ENCODE measurements around the gene FANCM.

The FANCM gene, protein sequence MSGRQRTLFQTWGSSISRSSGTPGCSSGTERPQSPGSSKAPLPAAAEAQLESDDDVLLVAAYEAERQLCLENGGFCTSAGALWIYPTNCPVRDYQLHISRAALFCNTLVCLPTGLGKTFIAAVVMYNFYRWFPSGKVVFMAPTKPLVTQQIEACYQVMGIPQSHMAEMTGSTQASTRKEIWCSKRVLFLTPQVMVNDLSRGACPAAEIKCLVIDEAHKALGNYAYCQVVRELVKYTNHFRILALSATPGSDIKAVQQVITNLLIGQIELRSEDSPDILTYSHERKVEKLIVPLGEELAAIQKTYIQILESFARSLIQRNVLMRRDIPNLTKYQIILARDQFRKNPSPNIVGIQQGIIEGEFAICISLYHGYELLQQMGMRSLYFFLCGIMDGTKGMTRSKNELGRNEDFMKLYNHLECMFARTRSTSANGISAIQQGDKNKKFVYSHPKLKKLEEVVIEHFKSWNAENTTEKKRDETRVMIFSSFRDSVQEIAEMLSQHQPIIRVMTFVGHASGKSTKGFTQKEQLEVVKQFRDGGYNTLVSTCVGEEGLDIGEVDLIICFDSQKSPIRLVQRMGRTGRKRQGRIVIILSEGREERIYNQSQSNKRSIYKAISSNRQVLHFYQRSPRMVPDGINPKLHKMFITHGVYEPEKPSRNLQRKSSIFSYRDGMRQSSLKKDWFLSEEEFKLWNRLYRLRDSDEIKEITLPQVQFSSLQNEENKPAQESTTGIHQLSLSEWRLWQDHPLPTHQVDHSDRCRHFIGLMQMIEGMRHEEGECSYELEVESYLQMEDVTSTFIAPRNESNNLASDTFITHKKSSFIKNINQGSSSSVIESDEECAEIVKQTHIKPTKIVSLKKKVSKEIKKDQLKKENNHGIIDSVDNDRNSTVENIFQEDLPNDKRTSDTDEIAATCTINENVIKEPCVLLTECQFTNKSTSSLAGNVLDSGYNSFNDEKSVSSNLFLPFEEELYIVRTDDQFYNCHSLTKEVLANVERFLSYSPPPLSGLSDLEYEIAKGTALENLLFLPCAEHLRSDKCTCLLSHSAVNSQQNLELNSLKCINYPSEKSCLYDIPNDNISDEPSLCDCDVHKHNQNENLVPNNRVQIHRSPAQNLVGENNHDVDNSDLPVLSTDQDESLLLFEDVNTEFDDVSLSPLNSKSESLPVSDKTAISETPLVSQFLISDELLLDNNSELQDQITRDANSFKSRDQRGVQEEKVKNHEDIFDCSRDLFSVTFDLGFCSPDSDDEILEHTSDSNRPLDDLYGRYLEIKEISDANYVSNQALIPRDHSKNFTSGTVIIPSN (N-terminal part only)

DNA sequence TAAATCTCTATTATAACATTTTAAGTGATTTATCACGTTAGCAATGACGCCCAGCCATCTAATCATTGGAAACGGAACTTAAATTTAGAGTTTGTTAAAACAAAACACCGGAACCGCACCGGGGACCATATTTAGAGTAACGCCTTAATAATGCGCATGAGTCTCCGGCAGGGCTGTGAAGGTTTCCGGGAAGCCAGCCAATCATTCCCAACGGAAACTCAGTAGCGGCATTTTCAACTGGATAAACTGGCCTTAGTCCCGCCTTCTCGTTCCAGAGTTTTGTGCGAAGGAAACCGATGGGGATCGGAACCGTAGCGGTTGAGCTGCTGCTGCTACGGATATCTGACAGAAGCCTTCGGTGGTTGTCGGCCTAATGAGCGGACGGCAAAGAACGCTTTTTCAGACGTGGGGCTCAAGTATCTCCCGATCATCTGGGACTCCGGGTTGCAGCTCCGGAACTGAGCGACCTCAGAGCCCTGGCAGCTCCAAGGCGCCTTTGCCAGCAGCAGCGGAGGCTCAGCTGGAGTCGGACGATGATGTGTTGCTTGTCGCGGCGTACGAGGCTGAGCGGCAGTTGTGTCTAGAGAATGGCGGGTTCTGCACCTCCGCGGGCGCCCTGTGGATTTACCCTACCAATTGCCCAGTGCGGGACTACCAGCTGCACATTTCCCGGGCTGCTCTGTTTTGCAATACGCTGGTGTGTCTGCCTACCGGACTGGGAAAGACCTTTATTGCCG lies at the start of gene FANCM:
FANCM (plus strand) TSS at position 272 of the 737 bp plus-strand sequence; CDS start at position 374, 102 bp downstream.
- DNase-seq, result peak; percentile 99

- DNase-seq, result no peak
Observed at GRCh38 chr14:45089813-45090212, 45.9 kb upstream of the FANCM start.

GRCh38 chr14:45091710-45092109 lies 44.0 kb upstream of the FANCM start:
- DNase-seq, result no peak

DNA sequence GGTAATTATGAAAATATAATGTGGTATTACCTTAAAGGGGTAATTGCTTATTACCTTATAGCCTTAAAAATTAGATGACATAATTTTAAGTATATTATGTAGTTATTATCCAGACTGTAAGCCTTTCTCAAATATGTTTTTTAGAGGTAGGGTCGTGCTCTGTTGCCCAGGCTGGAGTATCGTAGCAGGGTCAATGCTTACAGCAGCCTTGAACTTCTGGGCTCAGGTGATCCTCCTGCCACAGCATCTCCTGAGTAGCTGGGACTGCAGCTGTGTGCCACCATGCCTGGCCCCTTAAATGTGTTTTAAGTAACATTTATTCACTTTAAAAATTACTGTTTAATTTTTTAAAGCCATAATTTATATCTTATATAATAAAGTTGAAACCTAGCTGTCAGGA lies 41.5 kb upstream of the FANCM start:
- DNase-seq, result no peak

DNA sequence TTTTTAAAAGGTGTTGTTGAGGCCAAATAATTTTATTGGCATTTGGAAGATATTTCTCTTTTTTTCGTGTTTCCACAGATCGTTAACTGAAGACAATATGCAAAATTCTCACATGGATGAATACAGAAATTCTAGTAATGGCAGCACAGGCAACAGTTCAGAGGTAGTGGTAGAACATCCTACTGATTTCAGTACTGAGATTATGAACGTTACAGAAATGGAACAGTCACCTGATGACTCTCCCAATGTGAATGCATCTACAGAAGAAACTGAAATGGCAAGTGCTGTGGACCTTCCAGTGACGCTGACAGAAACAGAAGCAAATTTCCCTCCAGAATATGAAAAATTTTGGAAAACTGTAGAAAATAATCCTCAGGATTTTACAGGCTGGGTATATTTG lies 40.6 kb upstream of the FANCM start:
- no peak for DNase-seq

GRCh38 chr14:45096218-45096617 lies 39.5 kb upstream of the FANCM start:
- DNase-seq, result no peak

GRCh38 chr14:45103806-45104205 lies 31.9 kb upstream of the FANCM start:
- DNase-seq, result no peak

DNA sequence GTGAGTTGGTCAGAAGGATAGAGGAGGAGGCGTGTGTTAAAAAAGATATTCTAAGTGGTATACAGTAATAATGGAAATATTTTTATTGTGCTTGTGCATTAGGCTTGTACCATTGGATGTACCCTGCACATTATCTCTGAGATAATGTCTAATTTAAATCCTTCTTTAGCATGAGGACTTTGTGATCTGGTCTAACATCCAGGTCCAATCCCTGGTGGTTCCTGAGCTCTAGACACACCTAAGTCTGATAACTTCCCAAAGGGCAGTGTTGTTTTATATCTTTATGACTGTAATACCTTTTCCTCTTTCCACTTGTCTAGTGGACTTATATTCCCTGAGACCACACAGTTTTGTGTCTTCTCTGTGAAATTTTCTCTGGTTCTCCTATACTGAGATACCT lies 31.2 kb upstream of the FANCM start:
- DNase-seq, result no peak

DNA sequence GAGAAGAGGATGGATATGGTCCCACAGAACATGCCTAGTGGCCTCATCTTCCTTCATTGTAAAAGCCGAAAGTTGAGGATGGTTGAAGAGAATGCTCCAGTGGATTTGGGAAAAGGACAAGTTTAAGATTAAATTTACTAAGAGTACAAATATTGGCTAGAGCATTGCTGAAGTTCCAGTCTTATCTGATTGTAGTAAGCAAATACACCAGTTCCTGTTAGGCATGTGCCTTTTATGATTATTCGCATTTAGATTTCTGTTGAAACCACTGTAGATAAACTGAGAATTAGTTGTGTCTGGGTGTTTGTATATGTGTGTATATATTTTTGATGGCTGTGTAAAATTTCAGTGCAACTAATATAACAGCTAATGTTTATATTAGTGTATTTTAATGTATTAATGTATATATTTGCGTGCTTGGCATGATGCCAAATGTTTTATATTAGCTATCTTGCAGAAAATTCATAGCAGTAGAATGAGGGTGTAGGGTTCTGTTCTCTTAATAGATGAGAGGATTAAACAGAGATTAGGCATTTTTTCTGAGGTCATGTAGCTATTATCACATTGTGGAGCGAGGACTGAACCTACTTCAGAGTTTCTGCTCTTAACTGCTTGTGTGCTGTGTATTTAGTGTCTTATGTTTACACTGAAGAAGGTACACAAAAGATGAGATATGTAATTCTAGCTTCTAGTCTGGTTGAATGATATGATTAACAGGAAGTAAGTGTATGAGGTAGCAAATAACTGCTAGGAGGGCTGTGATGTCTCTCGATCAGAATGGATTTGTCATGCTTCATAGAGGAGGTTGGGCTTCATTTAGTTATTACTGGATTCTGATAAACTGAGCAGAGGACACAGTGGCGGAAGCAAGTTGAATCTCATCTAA lies 22.6 kb upstream of the FANCM start:
- peak; percentile 26 for DNase-seq

- no peak for DNase-seq
Observed at GRCh38 chr14:45114327-45114726, 21.4 kb upstream of the FANCM start.

- no peak for DNase-seq
Observed at GRCh38 chr14:45118594-45118993, 17.1 kb upstream of the FANCM start.

DNA sequence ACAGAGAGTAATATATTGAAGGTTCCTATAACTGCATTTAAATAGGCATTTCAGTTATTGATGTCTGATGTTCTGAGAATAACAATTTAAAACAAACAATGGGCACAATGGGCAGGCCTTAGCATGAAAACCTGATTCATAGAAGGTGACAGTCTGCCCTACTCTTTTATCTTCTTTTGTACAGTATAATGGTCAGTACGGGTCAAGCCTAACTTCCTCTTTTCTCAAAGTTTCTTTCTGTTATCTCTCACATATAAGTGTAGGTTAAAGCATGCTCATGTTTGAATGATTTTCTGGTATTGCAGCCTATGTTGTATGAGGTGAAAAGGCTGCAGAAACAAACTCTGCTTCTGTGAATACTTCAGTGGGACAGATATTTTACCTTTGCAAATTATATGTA lies 15.6 kb upstream of the FANCM start:
- no peak for DNase-seq

DNA sequence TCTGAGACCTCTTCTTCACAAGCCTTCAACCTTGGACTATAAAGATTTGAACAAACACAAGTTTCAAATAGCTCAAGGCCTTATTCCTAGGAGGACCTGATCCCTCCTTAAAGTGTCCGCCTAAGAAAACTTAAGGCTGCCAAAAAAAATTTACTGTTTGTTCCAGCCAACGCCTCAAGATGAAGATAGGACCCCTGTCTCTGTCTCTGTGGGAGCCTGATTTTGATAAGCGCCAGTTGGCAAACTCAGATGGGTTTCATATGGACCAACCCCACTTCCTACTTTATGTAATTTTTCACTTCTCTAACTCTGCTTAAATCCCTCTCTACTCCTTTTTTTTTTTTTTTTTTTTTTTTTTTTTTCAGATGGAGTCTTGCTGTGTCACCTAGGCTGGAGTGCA lies 12.5 kb upstream of the FANCM start:
- DNase-seq, result no peak

DNA sequence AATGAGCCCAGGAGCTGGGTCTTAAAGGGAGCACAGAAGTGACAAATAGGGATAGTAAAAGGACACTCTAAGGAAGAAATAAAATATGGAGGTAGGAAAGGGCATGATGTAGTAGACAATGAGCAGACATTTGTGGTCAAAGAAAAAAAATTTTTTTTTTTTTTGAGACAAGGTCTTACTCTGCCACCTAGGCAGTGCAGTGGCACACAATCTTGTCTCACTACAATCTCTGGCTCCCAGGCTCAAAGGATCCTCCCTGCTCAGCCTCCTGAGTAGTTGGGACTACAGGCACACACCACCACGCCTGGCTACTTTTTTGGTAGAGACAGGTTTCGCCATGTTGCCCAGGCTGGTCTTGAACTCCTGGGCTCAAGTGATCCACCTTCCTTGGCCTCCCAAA lies 10.0 kb upstream of the FANCM start:
- DNase-seq, result no peak

- DNase-seq, result no peak
Observed at GRCh38 chr14:45128963-45129629, 6.6 kb upstream of the FANCM start.

- DNase-seq, result peak; percentile 78
Observed at GRCh38 chr14:45133683-45134050, 2.1 kb upstream of the FANCM start.

GRCh38 chr14:45134051-45134958 lies 1.4 kb upstream of the FANCM start, which contains the start of gene FKBP3:
Gene FKBP3 (minus strand): TSS chr14:45134481. CDS start chr14:45134456, 25 bp downstream.
- DNase-seq, result peak; percentile 99

DNA sequence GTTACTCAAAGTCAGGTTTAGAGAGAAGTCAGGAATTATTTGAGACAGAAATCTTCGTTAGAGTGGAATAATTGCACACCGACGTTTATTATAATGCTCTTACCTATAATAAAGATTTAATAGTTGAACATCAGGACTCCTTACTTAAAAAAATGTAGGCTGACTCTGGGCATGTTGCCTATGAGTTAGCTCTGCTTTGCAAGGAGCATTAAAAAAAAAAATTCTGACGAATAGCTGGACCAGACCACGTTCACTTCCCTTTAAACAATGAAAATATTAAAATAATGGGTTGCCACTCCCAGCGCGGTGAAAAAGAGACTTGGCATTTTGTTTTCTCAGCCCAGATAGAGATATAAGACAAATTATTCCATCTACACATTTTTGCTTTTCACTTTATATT lies 574 bp upstream of the FANCM start:
- DNase-seq, result no peak

- DNase-seq, result no peak
Observed at GRCh38 chr14:45136399-45136798, 669 bp downstream of the FANCM start.

Data from NCI-H1092 treated with DMSO at 0.1 percent for 48 hours (cell line).